ENCODE data around the gene ADAMTS2.
A peak's percentile ranks its signal among the peaks of the same experiment; 100 is the strongest.

ADAMTS2 gene

DNA sequence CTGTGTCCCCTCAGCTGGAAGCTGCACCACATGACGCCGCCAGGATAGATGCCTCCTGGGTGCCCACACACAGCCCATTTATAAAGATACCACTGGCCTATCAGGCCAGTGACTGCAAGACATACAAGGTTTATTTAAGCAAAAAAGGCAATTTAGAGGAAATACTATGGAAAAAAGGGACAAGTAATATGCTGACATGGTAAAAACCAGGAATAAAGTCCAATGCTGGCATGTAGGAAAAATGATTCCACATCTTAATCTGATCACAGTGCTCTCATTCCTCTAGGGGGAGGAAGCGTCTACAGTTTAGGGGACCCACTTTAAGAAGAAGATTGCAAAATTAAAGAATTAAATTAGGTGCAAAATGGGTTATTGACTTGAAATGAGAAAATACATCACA is 205.0 kb downstream of the ADAMTS2 start:
- H3K79me1 ChIP-seq (ENCODE audit: low read depth, low read length), result no peaks in the 10 kb centered on the region
- no peak overlapping the region for H4K8ac ChIP-seq (ENCODE audit: low read depth, low read length)
- H2BK120ac ChIP-seq (ENCODE audit: low read depth, low read length), result no peak overlapping the region
- H2BK5ac ChIP-seq (ENCODE audit: low read length), result no peak overlapping the region
- no peak overlapping the region for H2AFZ ChIP-seq (ENCODE audit: low read length)
- H3K14ac ChIP-seq (ENCODE audit: low read length), result no peak overlapping the region
- H3K4me1 ChIP-seq (ENCODE audit: control insufficient read depth in 2 of 2, insufficient read depth in 1 of 2, low read depth in 1 of 2, low read length in 2 of 2), result peaks cover 0 to 3% of the 10 kb centered on the region in 2 donors
- H3K4ac ChIP-seq (ENCODE audit: low read length), result no peak overlapping the region
- H3K9ac ChIP-seq (ENCODE audit: low read depth, low read length, poor library complexity), result peak overlapping the region; percentile 60
- no peak for DNase-seq (ENCODE audit: low spot score)
- H4K91ac ChIP-seq (ENCODE audit: low read depth, low read length, poor library complexity), result no peak overlapping the region
- H2BK12ac ChIP-seq (ENCODE audit: low read length), result peak overlapping the region; percentile 41
- H3K4me3 ChIP-seq (ENCODE audit: low read length in 2 of 2), result no peak overlapping the region
- peak overlapping the region; percentile 48 for H3K18ac ChIP-seq (ENCODE audit: low read length)
- no peak overlapping the region for H2AK5ac ChIP-seq (ENCODE audit: low read depth, low read length)
- no CpG with 5 or more reads among the region's 3 CpGs for WGBS, 2 donors (ENCODE audit: extremely low coverage in 2 of 2, insufficient read length in 2 of 2, insufficient replicate concordance in 1 of 2)
- no peak overlapping the region for H3K27ac ChIP-seq (replicated peaks; ENCODE audit: low read length)
- no peak overlapping the region for H3K4me2 ChIP-seq (ENCODE audit: insufficient read depth, low read length, poor library complexity, severe bottlenecking)
- H3K23ac ChIP-seq (ENCODE audit: low read depth, low read length, poor library complexity), result no peak overlapping the region
- no peaks in the 10 kb centered on the region for H3K27me3 ChIP-seq (ENCODE audit: control insufficient read depth in 3 of 3, insufficient read depth in 3 of 3, low read depth in 1 of 3, low read length in 3 of 3)
- no peaks in the 10 kb centered on the region for H3K36me3 ChIP-seq (replicated peaks in 1 of 2; ENCODE audit: control insufficient read depth in 2 of 2, insufficient read depth in 2 of 2, low read length in 2 of 2)
- no peak overlapping the region for H2BK15ac ChIP-seq (ENCODE audit: low read length)
- H3K9me3 ChIP-seq (replicated peaks in 1 of 2; ENCODE audit: control insufficient read depth in 2 of 2, insufficient read depth in 1 of 2, low read depth in 1 of 2, low read length in 2 of 2), result no peaks in the 10 kb centered on the region

DNA sequence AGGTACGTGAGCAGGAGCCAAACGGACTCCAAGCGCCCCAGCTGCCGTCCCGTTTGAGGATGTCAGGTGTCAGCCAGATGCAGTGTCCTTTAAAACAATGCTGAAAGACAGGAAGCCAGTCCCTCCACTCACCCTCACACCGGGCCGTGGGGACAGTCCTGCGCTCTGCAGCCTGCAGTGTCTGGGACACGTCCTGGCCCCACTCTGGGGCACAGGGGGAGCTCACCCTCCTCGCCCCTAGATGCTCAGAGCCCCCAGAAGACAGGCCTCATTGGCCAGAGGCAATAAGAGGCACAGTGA is 205.4 kb downstream of the ADAMTS2 start:
- Histone ChIP-seq H3K79me1 (ENCODE audit: low read depth, low read length) (no peaks in the 10 kb centered on the region), H2BK120ac (ENCODE audit: low read depth, low read length) (no peak overlapping the region), H4K91ac (ENCODE audit: low read depth, low read length, poor library complexity) (no peak overlapping the region), H2BK12ac (ENCODE audit: low read length) (peak overlapping the region; percentile 63), H2BK15ac (ENCODE audit: low read length) (no peak overlapping the region), H3K14ac (ENCODE audit: low read length) (peak overlapping the region; percentile 38), H3K9me3 (replicated peaks in 1 of 2; ENCODE audit: control insufficient read depth in 2 of 2, insufficient read depth in 1 of 2, low read depth in 1 of 2, low read length in 2 of 2) (no peaks in the 10 kb centered on the region), H3K23ac (ENCODE audit: low read depth, low read length, poor library complexity) (peak overlapping the region; percentile 73), H3K18ac (ENCODE audit: low read length) (peak overlapping the region; percentile 65), H4K8ac (ENCODE audit: low read depth, low read length) (no peak overlapping the region), H3K4me1 (ENCODE audit: control insufficient read depth in 2 of 2, insufficient read depth in 1 of 2, low read depth in 1 of 2, low read length in 2 of 2) (peaks cover 0 to 3% of the 10 kb centered on the region in 2 donors), H3K36me3 (replicated peaks in 1 of 2; ENCODE audit: control insufficient read depth in 2 of 2, insufficient read depth in 2 of 2, low read length in 2 of 2) (no peaks in the 10 kb centered on the region), H3K4ac (ENCODE audit: low read length) (no peak overlapping the region), H3K27me3 (ENCODE audit: control insufficient read depth in 3 of 3, insufficient read depth in 3 of 3, low read depth in 1 of 3, low read length in 3 of 3) (no peaks in the 10 kb centered on the region), H3K4me2 (ENCODE audit: insufficient read depth, low read length, poor library complexity, severe bottlenecking) (no peak overlapping the region), H2AK5ac (ENCODE audit: low read depth, low read length) (peak overlapping the region; percentile 63), H2AFZ (ENCODE audit: low read length) (no peak overlapping the region), H3K9ac (ENCODE audit: low read depth, low read length, poor library complexity) (peak overlapping the region; percentile 60), H3K27ac (replicated peaks; ENCODE audit: low read length) (no peak overlapping the region), H2BK5ac (ENCODE audit: low read length) (no peak overlapping the region), H3K4me3 (ENCODE audit: low read length in 2 of 2) (no peak overlapping the region)
- no CpG with 5 or more reads among the region's 10 CpGs for WGBS, 2 donors (ENCODE audit: extremely low coverage in 2 of 2, insufficient read length in 2 of 2, insufficient replicate concordance in 1 of 2)
- DNase-seq (ENCODE audit: low spot score), result no peak

DNA sequence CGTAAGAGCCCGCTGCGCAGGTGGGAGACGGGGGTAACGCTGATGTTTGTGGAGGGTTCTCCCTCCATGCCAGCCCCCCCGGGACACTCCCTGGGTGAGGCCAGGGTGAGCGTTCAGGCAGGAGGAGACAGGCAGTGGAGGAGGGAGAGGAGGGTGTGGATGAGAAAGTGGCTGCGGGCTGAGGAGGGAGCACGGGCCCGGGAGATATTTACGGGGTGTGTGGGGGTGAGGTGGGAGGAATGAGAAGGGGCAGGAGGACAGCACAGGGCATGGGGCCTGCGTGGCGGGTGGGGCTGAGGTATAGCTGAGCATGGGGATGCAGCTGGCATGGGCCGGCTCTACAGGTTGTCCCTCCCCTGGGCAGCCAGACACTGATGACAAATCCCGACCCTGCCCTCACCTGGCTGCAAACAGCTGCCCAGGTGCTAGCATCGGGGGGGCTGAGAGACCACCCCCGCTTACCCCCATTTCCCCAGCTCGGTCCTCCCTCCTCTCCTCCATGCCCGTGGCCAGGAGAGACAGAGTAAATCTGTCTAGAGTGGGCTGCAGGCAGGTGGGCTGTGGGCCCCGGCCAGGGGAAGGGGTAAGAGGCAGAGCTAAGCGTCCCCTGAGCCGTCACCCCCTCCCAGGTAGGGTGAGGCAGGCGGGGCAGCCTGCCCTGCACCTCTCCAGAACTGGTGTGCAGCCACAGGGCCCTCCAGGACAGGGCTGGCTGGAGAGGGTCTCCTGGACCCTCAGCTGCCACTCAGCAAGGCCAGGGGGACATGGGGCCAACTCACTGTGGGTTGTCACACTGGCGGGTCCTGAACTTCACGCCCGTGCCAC is 205.9 kb downstream of the ADAMTS2 start:
- H3K9me3 ChIP-seq (replicated peaks in 1 of 2; ENCODE audit: control insufficient read depth in 2 of 2, insufficient read depth in 1 of 2, low read depth in 1 of 2, low read length in 2 of 2), result peaks cover 0 to 1% of the 10 kb centered on the region in 2 donors
- no peak for DNase-seq (ENCODE audit: low spot score)
- no peak overlapping the region for H3K27ac ChIP-seq (replicated peaks; ENCODE audit: low read length)
- no peak overlapping the region for H2AFZ ChIP-seq (ENCODE audit: low read length)
- H3K9ac ChIP-seq (ENCODE audit: low read depth, low read length, poor library complexity), result peak overlapping the region; percentile 60
- peak overlapping the region; percentile 82 for H3K14ac ChIP-seq (ENCODE audit: low read length)
- no peak overlapping the region for H4K91ac ChIP-seq (ENCODE audit: low read depth, low read length, poor library complexity)
- no peak overlapping the region for H4K8ac ChIP-seq (ENCODE audit: low read depth, low read length)
- H3K4ac ChIP-seq (ENCODE audit: low read length), result no peak overlapping the region
- no peak overlapping the region for H3K4me2 ChIP-seq (ENCODE audit: insufficient read depth, low read length, poor library complexity, severe bottlenecking)
- no peak overlapping the region for H2BK15ac ChIP-seq (ENCODE audit: low read length)
- no peak overlapping the region for H3K4me3 ChIP-seq (ENCODE audit: low read length in 2 of 2)
- H3K27me3 ChIP-seq (ENCODE audit: control insufficient read depth in 3 of 3, insufficient read depth in 3 of 3, low read depth in 1 of 3, low read length in 3 of 3), result no peaks in the 10 kb centered on the region
- H2BK5ac ChIP-seq (ENCODE audit: low read length), result peak overlapping the region; percentile 66
- no peaks in the 10 kb centered on the region for H3K79me1 ChIP-seq (ENCODE audit: low read depth, low read length)
- no peak overlapping the region for H2BK120ac ChIP-seq (ENCODE audit: low read depth, low read length)
- H2AK5ac ChIP-seq (ENCODE audit: low read depth, low read length), result peak overlapping the region; percentile 63
- no CpG with 5 or more reads among the region's 26 CpGs for WGBS, 2 donors (ENCODE audit: extremely low coverage in 2 of 2, insufficient read length in 2 of 2, insufficient replicate concordance in 1 of 2)
- H3K4me1 ChIP-seq (ENCODE audit: control insufficient read depth in 2 of 2, insufficient read depth in 1 of 2, low read depth in 1 of 2, low read length in 2 of 2), result peaks cover 0 to 3% of the 10 kb centered on the region in 2 donors
- peak overlapping the region; percentile 65 for H3K18ac ChIP-seq (ENCODE audit: low read length)
- H2BK12ac ChIP-seq (ENCODE audit: low read length), result peak overlapping the region; percentile 84
- H3K36me3 ChIP-seq (replicated peaks in 1 of 2; ENCODE audit: control insufficient read depth in 2 of 2, insufficient read depth in 2 of 2, low read length in 2 of 2), result no peaks in the 10 kb centered on the region
- peak overlapping the region; percentile 73 for H3K23ac ChIP-seq (ENCODE audit: low read depth, low read length, poor library complexity)

DNA sequence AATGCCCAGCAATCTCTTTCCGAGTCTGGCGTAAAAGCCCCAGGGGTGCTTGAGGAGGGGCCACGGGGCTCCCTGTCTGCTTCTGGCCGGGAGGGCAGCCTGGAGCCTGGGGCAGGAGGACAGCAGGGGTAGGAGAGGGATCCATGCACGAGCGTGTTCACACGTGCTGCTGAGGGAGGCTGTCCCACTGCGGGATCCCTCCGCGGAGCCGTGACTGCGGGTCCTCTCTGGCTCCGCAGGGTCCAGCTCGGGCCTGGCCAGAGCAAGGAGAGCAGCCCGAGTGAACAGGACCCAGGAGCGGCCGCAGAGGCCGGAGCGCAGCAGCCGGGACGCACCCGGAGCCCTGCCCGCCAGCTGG is 206.7 kb downstream of the ADAMTS2 start:
- Histone ChIP-seq H3K4me2 (ENCODE audit: insufficient read depth, low read length, poor library complexity, severe bottlenecking) (no peak overlapping the region), H3K9ac (ENCODE audit: low read depth, low read length, poor library complexity) (no peak overlapping the region), H4K91ac (ENCODE audit: low read depth, low read length, poor library complexity) (no peak overlapping the region), H4K8ac (ENCODE audit: low read depth, low read length) (no peak overlapping the region), H3K27me3 (ENCODE audit: control insufficient read depth in 3 of 3, insufficient read depth in 3 of 3, low read depth in 1 of 3, low read length in 3 of 3) (no peaks in the 10 kb centered on the region), H2BK12ac (ENCODE audit: low read length) (no peak overlapping the region), H3K79me1 (ENCODE audit: low read depth, low read length) (no peaks in the 10 kb centered on the region), H2AFZ (ENCODE audit: low read length) (peak overlapping the region; percentile 29), H3K4me1 (ENCODE audit: control insufficient read depth in 2 of 2, insufficient read depth in 1 of 2, low read depth in 1 of 2, low read length in 2 of 2) (peaks cover 0 to 3% of the 10 kb centered on the region in 2 donors), H3K14ac (ENCODE audit: low read length) (no peak overlapping the region), H3K9me3 (replicated peaks in 1 of 2; ENCODE audit: control insufficient read depth in 2 of 2, insufficient read depth in 1 of 2, low read depth in 1 of 2, low read length in 2 of 2) (peaks cover 0 to 2% of the 10 kb centered on the region in 2 donors), H3K4ac (ENCODE audit: low read length) (no peak overlapping the region), H3K18ac (ENCODE audit: low read length) (peak overlapping the region; percentile 76), H2BK5ac (ENCODE audit: low read length) (peak overlapping the region; percentile 24), H2BK15ac (ENCODE audit: low read length) (no peak overlapping the region), H3K23ac (ENCODE audit: low read depth, low read length, poor library complexity) (no peak overlapping the region), H2BK120ac (ENCODE audit: low read depth, low read length) (no peak overlapping the region), H3K4me3 (ENCODE audit: low read length in 2 of 2) (no peak overlapping the region), H3K27ac (replicated peaks; ENCODE audit: low read length) (no peak overlapping the region), H2AK5ac (ENCODE audit: low read depth, low read length) (no peak overlapping the region), H3K36me3 (replicated peaks in 1 of 2; ENCODE audit: control insufficient read depth in 2 of 2, insufficient read depth in 2 of 2, low read length in 2 of 2) (no peaks in the 10 kb centered on the region)
- no peak for DNase-seq (ENCODE audit: low spot score)
- no CpG with 5 or more reads among the region's 23 CpGs for WGBS, 2 donors (ENCODE audit: extremely low coverage in 2 of 2, insufficient read length in 2 of 2, insufficient replicate concordance in 1 of 2)
